HCT116 (cell line): ENCODE results near the gene GRIK4. TPM values are rescaled to one million over a fixed set of nuclear protein-coding genes. Genes with fewer than 3 reads are reported as not detected.

Experiments
- ATAC-seq: fragments of 200-7000 bp; cut with Tn5 transposase; 2 replicates; pipeline ENCODE4 v1.9.1; 2020; ENCODE audit warnings: mild to moderate bottlenecking, moderate library complexity
- BruUV-seq: library from RNA; stranded (reverse); fragments of 400-500 nt; replicated peaks from 2 replicates; lab custom pipeline; 2021; lab: Mats Ljungman, UMichigan
- CTCF ChIA-PET: fragments of 300-600 bp; sonication (Branson Sonifier 250); formaldehyde crosslinking; loops from one replicate; lab custom pipeline; 2021; ENCODE audit warnings: antibody characterized with exemption; lab: Charles Lee
- POLR2A ChIA-PET: fragments of 300-600, 350-600 bp; sonication (Branson Sonifier 250); formaldehyde crosslinking; loops from one replicate; lab custom pipeline; 2021; ENCODE audit warnings: antibody characterized with exemption; lab: Charles Lee
- RAD21 ChIA-PET, 2 experiments: fragments of 300-600 bp; sonication (Branson Sonifier 250); formaldehyde crosslinking; loops; one replicate each; lab custom pipeline; 2023; ENCODE audit warnings: low total read pairs in 2 of 2; ENCODE audit not compliant: uncharacterized antibody in 2 of 2, unreplicated experiment in 2 of 2, low non-redundant PET in 1 of 2; lab: Charles Lee
- DNase-seq: peaks from one replicate; pipeline ENCODE4 v3.0.0-alpha.2; 2010; ENCODE audit warnings: low read depth, low spot score
- H2AFZ ChIP-seq: fragments of 200-600 bp; shearing (Covaris generic), sonication (generic); 2 replicates; pipeline ENCODE4 v1.6.1; 2017; ENCODE audit warnings: low read depth, mixed run types, mixed read lengths, antibody characterized with exemption, low read length; ENCODE audit not compliant: poor library complexity, severe bottlenecking
- H3K27ac ChIP-seq: 2 replicates; pipeline ENCODE4 v1.5.1; 2012; ENCODE audit warnings: low read depth, low read length
- H3K27me3 ChIP-seq: fragments of 200-600 bp; sonication (generic); 2 replicates; pipeline ENCODE4 v1.6.1; 2016; ENCODE audit warnings: mixed run types, low read length, mixed read lengths; ENCODE audit not compliant: insufficient read depth
- H3K36me3 ChIP-seq, 2 experiments: fragments of 200-500 bp in 1 of 2; fragments of 200-600 bp in 1 of 2; sonication (Bioruptor generic) in 1 of 2; sonication (generic) in 1 of 2; 2 replicates each; pipeline versions ENCODE4 v1.5.1 to v1.6.1; 2014 to 2016; ENCODE audit warnings: low read length in 2 of 2, inconsistent platforms in 1 of 2, mixed read lengths in 1 of 2, mixed run types in 1 of 2; ENCODE audit not compliant: insufficient read depth in 2 of 2, control insufficient read depth in 1 of 2
- H3K4me1 ChIP-seq, 2 experiments: fragments of 200-600 bp in 1 of 2; sonication (generic) in 1 of 2; 2 replicates each; pipeline versions ENCODE4 v1.5.1 to v1.6.1; 2012 to 2017; ENCODE audit warnings: low read length in 2 of 2, inconsistent platforms in 1 of 2, mild to moderate bottlenecking in 1 of 2, mixed read lengths in 1 of 2, mixed run types in 1 of 2, moderate library complexity in 1 of 2; ENCODE audit not compliant: insufficient read depth in 2 of 2, control insufficient read depth in 1 of 2
- H3K4me2 ChIP-seq: fragments of 200-600 bp; sonication (generic); 2 replicates; pipeline ENCODE4 v1.6.1; 2017; ENCODE audit warnings: mixed run types, low read length, mixed read lengths
- H3K4me3 ChIP-seq, 2 experiments: fragments of 200-600 bp in 1 of 2; sonication (generic) in 1 of 2; replicated peaks in 1 of 2; 2 replicates each; pipeline ENCODE4 v1.5.1; 2011 to 2016; ENCODE audit warnings: low read length in 2 of 2, control low read depth in 1 of 2, low read depth in 1 of 2, mild to moderate bottlenecking in 1 of 2, mixed read lengths in 1 of 2, mixed run types in 1 of 2
- H3K79me2 ChIP-seq: fragments of 200-600 bp; sonication (generic); 2 replicates; pipeline ENCODE4 v1.6.1; 2017; ENCODE audit warnings: mild to moderate bottlenecking, mixed run types, low read length, moderate library complexity, mixed read lengths; ENCODE audit not compliant: insufficient read depth
- H3K9ac ChIP-seq: fragments of 200-600 bp; sonication (generic); 2 replicates; pipeline ENCODE4 v1.6.1; 2016; ENCODE audit warnings: low read length, mixed read lengths
- H3K9me2 ChIP-seq: fragments of 200-600 bp; sonication (generic), shearing (Covaris generic); 2 replicates; pipeline ENCODE4 v1.6.1; 2017; ENCODE audit warnings: mixed run types, mild to moderate bottlenecking, moderate library complexity; ENCODE audit not compliant: insufficient read depth
- H3K9me3 ChIP-seq, 2 experiments: fragments of 200-500 bp in 1 of 2; fragments of 200-600 bp in 1 of 2; sonication (Bioruptor generic) in 1 of 2; sonication (generic) in 1 of 2; 2 replicates each; pipeline ENCODE4 v1.6.1; 2014 to 2017; ENCODE audit warnings: low read length in 2 of 2, mixed read lengths in 2 of 2, inconsistent platforms in 1 of 2, low read depth in 1 of 2, mild to moderate bottlenecking in 1 of 2, mixed run types in 1 of 2, moderate library complexity in 1 of 2; ENCODE audit not compliant: control insufficient read depth in 1 of 2, insufficient read depth in 1 of 2
- H4K20me1 ChIP-seq: fragments of 200-600 bp; sonication (generic), shearing (Covaris generic); 2 replicates; pipeline ENCODE4 v1.6.1; 2017; ENCODE audit warnings: mixed run types, mild to moderate bottlenecking, moderate library complexity; ENCODE audit not compliant: insufficient read depth
- EZH2phosphoT487 ChIP-seq: fragments of 200-600 bp; IDR thresholded peaks from 2 replicates; pipeline ENCODE4 v1.6.1; 2018; ENCODE audit warnings: antibody characterized with exemption, borderline replicate concordance
- JUND ChIP-seq: IDR thresholded peaks from 2 replicates; pipeline ENCODE4 v1.6.1; 2012
- SIN3A ChIP-seq: IDR thresholded peaks from 2 replicates; pipeline ENCODE4 v1.6.1; 2012; ENCODE audit warnings: low read depth
- SP1 ChIP-seq: IDR thresholded peaks from 2 replicates; pipeline ENCODE4 v1.6.1; 2012; ENCODE audit warnings: low read depth
- ZFX ChIP-seq: fragments of 450-650 bp; IDR thresholded peaks from 2 replicates; pipeline ENCODE4 v1.6.1; 2017
- intact Hi-C: fragments of 100-400 bp; cut with micrococcal nuclease; formaldehyde crosslinking; loops from 2 replicates; pipeline ENCODE4 v1.10.0; 2022
- total RNA-seq: library from RNA; stranded (reverse); gene quantifications from one replicate; pipeline ENCODE4 v1.2.1, GENCODE V29; 2021; ENCODE audit not compliant: unreplicated experiment
- TF ChIP-seq, protein P1 (sequence below): IDR thresholded peaks from 2 replicates; pipeline ENCODE4 v1.6.1; 2012; ENCODE audit warnings: low read depth
- TF ChIP-seq, protein P2 (sequence below): IDR thresholded peaks from 2 replicates; pipeline ENCODE4 v1.6.1; 2011; ENCODE audit warnings: mild to moderate bottlenecking, low read length, moderate library complexity; ENCODE audit not compliant: insufficient replicate concordance; ENCODE audit errors: extremely low read depth

The GRIK4 gene
- total RNA-seq, 1 experiment from 2014 or later, result 0.52 TPM

DNA sequence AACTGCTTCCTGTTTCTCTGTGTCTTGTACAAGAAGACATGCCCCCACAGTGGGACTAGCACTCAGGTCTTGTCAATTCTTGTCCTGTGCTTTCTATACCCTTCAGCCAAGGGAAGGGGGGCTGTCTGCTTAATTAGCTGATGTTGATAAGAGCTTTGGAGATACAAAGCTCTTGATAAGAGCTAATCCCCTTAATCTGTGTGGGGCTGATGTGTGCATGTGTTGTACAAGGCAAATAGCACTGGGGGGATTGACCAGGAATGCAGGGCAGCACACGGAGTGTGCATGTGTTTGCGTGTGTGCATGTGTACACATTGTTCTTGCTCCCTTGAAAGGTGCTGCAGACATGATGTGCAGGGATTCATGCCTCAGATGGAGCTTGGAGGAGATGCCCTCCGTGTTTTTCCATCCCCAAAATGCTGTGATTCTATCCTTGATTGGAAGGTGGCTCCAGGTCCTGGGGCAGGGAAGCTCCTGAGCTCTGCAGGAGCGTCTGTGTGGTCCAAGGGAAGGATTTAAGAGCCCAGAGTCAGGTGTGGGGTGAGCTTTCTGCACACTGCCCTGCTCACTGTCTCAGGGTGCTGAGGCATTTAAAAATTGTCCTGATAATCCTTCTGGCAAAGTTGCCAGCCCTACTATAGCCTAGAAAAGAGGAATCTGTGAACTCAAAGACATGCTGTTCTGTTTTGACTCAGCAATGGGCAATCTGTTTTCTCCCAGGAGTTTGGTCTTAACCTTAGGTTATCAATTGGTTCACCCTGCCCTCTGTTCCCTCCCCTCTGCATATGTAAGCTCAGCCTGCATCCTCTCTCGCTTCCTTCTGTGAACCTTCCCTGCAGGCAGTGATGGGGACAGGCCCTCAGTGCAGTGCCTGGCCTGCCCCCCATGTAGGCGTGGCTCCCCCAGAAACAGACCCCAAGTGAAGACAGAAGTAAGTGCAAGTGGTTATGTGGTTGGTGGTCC, 102.0 kb downstream of the GRIK4 start (continued):
- TF ChIP-seq, protein P1, sequence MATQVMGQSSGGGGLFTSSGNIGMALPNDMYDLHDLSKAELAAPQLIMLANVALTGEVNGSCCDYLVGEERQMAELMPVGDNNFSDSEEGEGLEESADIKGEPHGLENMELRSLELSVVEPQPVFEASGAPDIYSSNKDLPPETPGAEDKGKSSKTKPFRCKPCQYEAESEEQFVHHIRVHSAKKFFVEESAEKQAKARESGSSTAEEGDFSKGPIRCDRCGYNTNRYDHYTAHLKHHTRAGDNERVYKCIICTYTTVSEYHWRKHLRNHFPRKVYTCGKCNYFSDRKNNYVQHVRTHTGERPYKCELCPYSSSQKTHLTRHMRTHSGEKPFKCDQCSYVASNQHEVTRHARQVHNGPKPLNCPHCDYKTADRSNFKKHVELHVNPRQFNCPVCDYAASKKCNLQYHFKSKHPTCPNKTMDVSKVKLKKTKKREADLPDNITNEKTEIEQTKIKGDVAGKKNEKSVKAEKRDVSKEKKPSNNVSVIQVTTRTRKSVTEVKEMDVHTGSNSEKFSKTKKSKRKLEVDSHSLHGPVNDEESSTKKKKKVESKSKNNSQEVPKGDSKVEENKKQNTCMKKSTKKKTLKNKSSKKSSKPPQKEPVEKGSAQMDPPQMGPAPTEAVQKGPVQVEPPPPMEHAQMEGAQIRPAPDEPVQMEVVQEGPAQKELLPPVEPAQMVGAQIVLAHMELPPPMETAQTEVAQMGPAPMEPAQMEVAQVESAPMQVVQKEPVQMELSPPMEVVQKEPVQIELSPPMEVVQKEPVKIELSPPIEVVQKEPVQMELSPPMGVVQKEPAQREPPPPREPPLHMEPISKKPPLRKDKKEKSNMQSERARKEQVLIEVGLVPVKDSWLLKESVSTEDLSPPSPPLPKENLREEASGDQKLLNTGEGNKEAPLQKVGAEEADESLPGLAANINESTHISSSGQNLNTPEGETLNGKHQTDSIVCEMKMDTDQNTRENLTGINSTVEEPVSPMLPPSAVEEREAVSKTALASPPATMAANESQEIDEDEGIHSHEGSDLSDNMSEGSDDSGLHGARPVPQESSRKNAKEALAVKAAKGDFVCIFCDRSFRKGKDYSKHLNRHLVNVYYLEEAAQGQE, result no peak
- no peak for TF ChIP-seq SP1
- no peak for TF ChIP-seq JUND
- no peak for TF ChIP-seq EZH2phosphoT487

DNA sequence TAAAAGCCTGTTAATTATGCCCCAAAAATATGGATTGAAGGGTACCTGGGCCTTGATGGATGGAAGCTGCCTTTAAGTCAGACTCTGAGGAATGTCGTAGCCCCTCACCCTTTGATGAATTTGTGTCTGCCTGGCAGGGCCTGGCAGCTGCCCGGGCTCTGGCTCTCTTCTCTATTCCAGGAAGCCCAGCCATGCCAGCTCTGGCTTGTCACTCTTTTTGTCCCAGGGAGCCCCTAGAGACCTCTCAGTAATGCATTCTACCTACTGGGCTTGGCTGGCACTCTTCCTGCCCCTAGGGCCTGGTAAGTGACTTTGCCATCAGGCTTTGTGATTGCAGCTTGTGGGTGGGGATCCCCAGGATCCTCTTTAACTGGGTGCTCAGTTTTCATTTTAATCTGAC, 103.8 kb downstream of the GRIK4 start:
- CTCF ChIA-PET, result no interaction called here
- H3K4me2 ChIP-seq, result no peak overlapping the region
- POLR2A ChIA-PET, result no interaction called here
- RAD21 ChIA-PET, result no interaction called here
- DNase-seq (no peak), ATAC-seq (no peak)
- no peaks in the 10 kb centered on the region for H4K20me1 ChIP-seq
- H3K79me2 ChIP-seq, result no peaks in the 10 kb centered on the region
- intact Hi-C loops, result no loop called here
- H3K9me2 ChIP-seq, result no peaks in the 10 kb centered on the region
- H3K9me3 ChIP-seq, result peaks cover 0 to 6% of the 10 kb centered on the region in 2 experiments; a peak in 2 of 4 replicates
- H3K36me3 ChIP-seq, result no peaks in the 10 kb centered on the region
- no peak overlapping the region for H2AFZ ChIP-seq
- peaks cover 9 to 15% of the 10 kb centered on the region in 2 experiments for H3K4me1 ChIP-seq
- TF ChIP-seq SIN3A (no peak), EZH2phosphoT487 (no peak), ZFX (no peak), SP1 (no peak)
- TF ChIP-seq, protein P2, sequence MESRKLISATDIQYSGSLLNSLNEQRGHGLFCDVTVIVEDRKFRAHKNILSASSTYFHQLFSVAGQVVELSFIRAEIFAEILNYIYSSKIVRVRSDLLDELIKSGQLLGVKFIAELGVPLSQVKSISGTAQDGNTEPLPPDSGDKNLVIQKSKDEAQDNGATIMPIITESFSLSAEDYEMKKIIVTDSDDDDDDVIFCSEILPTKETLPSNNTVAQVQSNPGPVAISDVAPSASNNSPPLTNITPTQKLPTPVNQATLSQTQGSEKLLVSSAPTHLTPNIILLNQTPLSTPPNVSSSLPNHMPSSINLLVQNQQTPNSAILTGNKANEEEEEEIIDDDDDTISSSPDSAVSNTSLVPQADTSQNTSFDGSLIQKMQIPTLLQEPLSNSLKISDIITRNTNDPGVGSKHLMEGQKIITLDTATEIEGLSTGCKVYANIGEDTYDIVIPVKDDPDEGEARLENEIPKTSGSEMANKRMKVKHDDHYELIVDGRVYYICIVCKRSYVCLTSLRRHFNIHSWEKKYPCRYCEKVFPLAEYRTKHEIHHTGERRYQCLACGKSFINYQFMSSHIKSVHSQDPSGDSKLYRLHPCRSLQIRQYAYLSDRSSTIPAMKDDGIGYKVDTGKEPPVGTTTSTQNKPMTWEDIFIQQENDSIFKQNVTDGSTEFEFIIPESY, result no peak
- BruUV-seq, result no TSS peak
- H3K27ac ChIP-seq, result no peak overlapping the region
- H3K4me3 ChIP-seq, result no peak overlapping the region
- H3K9ac ChIP-seq, result no peak overlapping the region
- no peaks in the 10 kb centered on the region for H3K27me3 ChIP-seq
